Omental fat pad (tissue), 4 donors: Measurements from ENCODE around the gene IFIH1. TPM values are rescaled to one million over a fixed set of nuclear protein-coding genes. Genes with fewer than 3 reads are reported as not detected.

Source experiments
- ATAC-seq: fragments of 150-250 bp; one replicate; pipeline ENCODE4 v1.9.1; 2016; ENCODE audit warnings: mild to moderate bottlenecking, moderate library complexity; ENCODE audit not compliant: low FRiP score
- DNase-seq: peaks from one replicate; pipeline ENCODE4 v3.0.0-alpha.2; 2019; ENCODE audit warnings: low spot score
- total RNA-seq, 4 donors: library from RNA; depleted of rRNA; stranded (reverse); fragments of >200 nt; gene quantifications; one replicate each; pipeline ENCODE4 v1.1.0, GENCODE V29; 2016
- TF ChIP-seq, protein P1 (sequence below), 3 donors: fragments of 450-650 bp; IDR thresholded peaks; one replicate each; pipeline ENCODE4 v1.5.1; 2016 to 2017; ENCODE audit warnings: antibody characterized with exemption in 3 of 3, mild to moderate bottlenecking in 3 of 3, moderate library complexity in 2 of 3

IFIH1 gene
- total RNA-seq, 4 donors from 2014 or later, result 7.5 to 36.9 (median 11.4) TPM

DNA sequence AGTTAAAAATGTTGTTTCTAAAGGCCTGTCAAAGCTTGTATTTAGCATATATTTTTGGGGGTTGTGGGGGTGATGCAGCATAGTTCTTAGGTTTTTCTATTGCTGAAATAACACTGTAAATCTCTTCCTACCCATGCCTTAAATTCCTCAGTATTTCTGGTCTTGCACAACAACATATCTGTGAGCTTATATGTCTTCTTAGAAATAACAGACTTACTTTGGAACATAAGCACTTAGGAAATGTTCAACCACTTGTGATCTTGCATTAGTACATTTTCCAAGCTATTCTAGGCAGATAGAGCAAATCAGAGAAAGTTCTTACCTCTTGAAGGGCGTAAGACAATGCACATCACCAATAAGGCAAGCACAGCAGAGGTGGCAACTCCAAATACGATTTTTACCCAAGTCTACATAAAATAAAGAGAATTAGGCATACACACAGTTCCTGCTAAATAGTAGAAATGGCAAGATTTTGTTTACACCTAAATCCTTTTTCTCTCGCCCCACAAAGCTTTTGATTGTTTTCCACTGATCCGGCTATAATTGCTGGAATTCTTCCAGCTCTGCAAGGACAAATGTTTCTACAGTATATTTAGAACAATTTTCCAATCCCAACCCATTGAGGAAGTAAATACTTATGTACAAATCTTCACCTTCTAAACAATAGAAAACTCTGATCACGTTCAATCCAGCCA, 75.8 kb downstream of the IFIH1 start:
- peak; percentile 30 for ATAC-seq
- TF ChIP-seq, protein P1, sequence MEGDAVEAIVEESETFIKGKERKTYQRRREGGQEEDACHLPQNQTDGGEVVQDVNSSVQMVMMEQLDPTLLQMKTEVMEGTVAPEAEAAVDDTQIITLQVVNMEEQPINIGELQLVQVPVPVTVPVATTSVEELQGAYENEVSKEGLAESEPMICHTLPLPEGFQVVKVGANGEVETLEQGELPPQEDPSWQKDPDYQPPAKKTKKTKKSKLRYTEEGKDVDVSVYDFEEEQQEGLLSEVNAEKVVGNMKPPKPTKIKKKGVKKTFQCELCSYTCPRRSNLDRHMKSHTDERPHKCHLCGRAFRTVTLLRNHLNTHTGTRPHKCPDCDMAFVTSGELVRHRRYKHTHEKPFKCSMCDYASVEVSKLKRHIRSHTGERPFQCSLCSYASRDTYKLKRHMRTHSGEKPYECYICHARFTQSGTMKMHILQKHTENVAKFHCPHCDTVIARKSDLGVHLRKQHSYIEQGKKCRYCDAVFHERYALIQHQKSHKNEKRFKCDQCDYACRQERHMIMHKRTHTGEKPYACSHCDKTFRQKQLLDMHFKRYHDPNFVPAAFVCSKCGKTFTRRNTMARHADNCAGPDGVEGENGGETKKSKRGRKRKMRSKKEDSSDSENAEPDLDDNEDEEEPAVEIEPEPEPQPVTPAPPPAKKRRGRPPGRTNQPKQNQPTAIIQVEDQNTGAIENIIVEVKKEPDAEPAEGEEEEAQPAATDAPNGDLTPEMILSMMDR (IDR thresholded peaks at IDR 0.05), result no peak
- DNase-seq, result no peak

GRCh38 chr2:162241571-162241970, 76.9 kb downstream of the IFIH1 start:
- no peak for ATAC-seq

DNA sequence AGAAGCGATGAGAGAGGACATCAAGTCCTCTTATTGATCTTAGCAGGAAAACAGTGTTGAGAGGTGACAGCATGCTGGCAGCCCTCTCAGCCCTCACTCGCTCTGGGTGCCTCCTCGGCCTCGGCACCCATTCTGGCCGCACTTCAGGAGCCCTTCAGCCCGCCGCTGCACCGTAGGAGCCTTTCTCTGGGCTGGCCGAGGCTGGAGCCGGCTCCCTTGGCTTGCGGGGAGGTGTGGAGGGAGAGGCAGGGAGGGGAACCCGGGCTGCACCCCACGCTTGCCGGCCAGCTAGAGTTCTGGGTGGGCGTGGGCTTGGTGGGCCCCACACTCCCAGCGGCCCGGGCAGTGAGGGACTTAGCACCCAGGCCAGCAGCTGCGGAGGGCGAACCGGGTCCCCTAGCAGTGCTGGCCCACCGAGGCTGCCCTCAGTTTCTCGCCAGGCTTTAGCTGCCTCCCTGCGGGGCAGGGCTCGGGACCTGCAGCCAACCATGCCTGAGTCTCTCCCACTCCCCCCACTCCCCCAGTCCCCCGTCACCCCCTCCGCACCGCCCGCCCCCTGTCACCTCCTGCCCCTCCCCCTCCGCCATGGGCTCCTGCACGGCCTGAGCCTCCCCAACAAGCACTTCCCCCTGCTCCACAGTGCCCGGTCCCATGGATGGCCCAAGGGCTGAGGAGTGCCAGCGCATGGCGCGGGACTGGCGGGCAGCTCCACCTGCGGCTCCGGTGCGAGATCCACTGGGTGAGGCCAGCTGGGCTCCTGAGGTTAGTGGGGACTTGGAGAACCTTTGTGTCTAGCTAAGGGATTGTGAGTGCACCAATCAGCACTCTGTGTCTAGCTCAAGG, 83.6 kb downstream of the IFIH1 start:
- no peak for DNase-seq
- ATAC-seq, result no peak
- TF ChIP-seq, protein P1 (IDR thresholded peaks at IDR 0.05), result no peak

More at GRCh38 chr2:162241571-162241970, 76.9 kb downstream of the IFIH1 start:
- DNase-seq, result no peak
- TF ChIP-seq, protein P1 (IDR thresholded peaks at IDR 0.05), result no peak

DNA sequence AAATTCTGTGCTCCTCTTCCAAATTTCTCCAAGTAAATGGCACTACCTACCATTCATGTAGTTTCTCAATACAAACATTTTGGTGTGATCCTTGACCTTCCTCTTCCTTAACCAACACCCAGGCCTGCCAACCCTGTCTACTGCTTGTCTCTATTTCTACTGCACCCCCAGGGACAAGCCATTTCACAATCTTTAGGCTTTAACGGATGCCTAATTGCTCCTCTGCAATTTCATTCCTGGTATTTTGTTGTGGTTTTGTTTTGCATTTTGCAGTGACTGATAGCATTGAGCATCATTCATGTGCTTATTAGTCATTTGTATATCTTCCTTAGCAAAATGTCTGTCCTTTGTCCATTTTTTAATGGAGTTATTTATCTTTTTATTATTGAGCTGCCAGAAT, 85.3 kb downstream of the IFIH1 start:
- DNase-seq (no peak), ATAC-seq (no peak)
- TF ChIP-seq, protein P1 (IDR thresholded peaks at IDR 0.05), result no peak

DNA sequence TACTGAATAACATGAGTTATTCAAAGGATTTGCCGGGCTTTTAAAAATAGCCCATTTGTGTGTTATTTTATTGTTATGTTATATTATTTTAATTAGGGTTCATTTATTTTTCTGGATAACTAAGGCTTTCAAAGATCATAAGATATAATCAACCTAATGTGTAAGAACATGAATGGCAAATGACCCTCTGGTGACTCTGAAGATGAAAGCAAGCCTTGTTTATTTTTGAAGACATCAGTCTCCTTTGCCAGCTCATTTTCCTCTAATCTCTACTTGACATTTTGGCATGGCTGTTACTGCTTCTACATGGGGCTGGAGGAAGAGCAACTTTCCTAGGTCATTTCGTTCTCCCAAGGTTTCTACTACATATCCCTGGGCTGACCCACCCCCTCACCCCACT, 85.8 kb downstream of the IFIH1 start:
- ATAC-seq (no peak), DNase-seq (no peak)
- TF ChIP-seq, protein P1 (IDR thresholded peaks at IDR 0.05), result no peak

DNA sequence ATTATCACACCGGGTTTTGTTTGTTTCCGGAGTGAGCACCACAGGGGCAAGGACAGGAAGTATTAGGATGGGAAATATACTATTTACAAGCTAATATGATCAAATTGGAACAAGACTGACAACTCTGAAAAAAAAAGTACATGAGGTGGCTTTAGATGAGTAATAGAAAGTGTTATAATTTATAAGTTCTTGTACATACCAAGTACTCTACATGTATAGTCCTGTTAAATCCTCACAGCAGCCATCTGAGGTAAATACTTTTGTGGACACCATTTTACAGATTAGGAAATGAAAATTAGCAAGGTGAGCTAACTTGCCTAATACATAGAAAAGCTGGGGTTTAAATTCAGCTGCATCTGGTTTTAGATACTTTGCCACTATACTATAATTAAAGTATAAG, 86.5 kb downstream of the IFIH1 start:
- no peak for ATAC-seq
- DNase-seq, result no peak
- TF ChIP-seq, protein P1 (IDR thresholded peaks at IDR 0.05), result no peak
